Measurements from ENCODE around the gene ZC3H7A. TPM values are rescaled to one million over a fixed set of nuclear protein-coding genes. Genes with fewer than 3 reads are reported as not detected.

The ZC3H7A gene
- total and polyA plus RNA-seq, 9 of the 15 experiments (the other 6 are each of a cell fraction or from before 2014, with no cell fraction given), result 19.8 to 49.1 (median 28.2) TPM

DNA sequence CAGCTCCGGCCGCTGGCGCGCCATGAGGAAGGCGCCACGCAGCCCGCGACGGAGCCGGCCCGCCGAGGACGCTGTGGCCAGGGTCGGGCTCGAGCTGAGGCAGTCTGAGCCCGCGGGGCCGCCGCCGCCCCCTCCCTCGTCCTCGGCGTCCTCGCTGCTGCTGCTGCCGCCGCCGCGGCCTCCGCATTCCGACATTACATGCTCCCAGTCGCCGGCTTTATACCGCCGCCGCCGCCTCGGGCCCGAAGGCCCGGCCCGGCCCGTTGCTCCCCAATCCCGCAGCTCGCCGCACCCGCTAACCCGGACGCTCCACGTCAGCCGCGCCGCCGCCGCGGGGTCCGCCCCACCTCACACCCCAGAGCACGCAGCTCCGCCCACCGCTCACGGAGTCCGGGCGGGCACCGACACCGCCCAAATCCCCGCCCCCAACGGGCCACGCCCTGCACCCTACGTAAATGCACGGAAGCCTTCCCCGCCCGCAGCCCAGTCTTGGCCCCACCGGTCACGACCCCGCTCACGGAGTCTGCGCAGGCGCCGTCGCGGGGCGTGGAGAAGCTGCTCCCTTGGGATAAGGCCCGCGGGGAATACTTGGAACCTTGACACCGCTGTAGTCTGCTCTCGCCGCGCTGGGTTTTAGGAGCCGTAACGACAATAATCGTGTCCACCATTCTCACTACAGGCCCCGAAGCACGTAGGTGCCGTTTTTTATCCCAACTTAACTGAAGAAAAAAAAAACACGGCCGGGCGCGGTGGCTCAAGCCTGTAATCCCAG lies 54.3 kb downstream of the ZC3H7A start, which contains the start of gene TXNDC11 (continued):
- TF ChIP-seq, protein P1, sequence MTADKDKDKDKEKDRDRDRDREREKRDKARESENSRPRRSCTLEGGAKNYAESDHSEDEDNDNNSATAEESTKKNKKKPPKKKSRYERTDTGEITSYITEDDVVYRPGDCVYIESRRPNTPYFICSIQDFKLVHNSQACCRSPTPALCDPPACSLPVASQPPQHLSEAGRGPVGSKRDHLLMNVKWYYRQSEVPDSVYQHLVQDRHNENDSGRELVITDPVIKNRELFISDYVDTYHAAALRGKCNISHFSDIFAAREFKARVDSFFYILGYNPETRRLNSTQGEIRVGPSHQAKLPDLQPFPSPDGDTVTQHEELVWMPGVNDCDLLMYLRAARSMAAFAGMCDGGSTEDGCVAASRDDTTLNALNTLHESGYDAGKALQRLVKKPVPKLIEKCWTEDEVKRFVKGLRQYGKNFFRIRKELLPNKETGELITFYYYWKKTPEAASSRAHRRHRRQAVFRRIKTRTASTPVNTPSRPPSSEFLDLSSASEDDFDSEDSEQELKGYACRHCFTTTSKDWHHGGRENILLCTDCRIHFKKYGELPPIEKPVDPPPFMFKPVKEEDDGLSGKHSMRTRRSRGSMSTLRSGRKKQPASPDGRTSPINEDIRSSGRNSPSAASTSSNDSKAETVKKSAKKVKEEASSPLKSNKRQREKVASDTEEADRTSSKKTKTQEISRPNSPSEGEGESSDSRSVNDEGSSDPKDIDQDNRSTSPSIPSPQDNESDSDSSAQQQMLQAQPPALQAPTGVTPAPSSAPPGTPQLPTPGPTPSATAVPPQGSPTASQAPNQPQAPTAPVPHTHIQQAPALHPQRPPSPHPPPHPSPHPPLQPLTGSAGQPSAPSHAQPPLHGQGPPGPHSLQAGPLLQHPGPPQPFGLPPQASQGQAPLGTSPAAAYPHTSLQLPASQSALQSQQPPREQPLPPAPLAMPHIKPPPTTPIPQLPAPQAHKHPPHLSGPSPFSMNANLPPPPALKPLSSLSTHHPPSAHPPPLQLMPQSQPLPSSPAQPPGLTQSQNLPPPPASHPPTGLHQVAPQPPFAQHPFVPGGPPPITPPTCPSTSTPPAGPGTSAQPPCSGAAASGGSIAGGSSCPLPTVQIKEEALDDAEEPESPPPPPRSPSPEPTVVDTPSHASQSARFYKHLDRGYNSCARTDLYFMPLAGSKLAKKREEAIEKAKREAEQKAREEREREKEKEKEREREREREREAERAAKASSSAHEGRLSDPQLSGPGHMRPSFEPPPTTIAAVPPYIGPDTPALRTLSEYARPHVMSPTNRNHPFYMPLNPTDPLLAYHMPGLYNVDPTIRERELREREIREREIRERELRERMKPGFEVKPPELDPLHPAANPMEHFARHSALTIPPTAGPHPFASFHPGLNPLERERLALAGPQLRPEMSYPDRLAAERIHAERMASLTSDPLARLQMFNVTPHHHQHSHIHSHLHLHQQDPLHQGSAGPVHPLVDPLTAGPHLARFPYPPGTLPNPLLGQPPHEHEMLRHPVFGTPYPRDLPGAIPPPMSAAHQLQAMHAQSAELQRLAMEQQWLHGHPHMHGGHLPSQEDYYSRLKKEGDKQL (CRISPR knock-in tag; IDR thresholded peaks at IDR 0.05; ENCODE audit: borderline replicate concordance), result no peak
- TF ChIP-seq ZNF165 (CRISPR knock-in tag; IDR thresholded peaks at IDR 0.05; ENCODE audit: borderline replicate concordance) (no peak), ZNF75A (CRISPR knock-in tag; IDR thresholded peaks at IDR 0.05) (no peak), EZH2 (IDR thresholded peaks at IDR 0.05; ENCODE audit: borderline replicate concordance, low read depth, low read length) (no peak), SRF (CRISPR knock-in tag; IDR thresholded peaks at IDR 0.05) (peak in 1 of 2 experiments; percentile 69; a peak in 2 of 4 replicates), CHD4 (IDR thresholded peaks at IDR 0.05; ENCODE audit: insufficient read depth, insufficient replicate concordance, low read depth, low read length, poor library complexity, severe bottlenecking) (no peak), KDM4B (IDR thresholded peaks at IDR 0.05; ENCODE audit: borderline replicate concordance in 2 of 2, low read depth in 1 of 2) (no peak; a peak in 1 of 4 replicates), ZBTB8A (IDR thresholded peaks at IDR 0.05; ENCODE audit: partially characterized antibody) (no peak), BMI1 (IDR thresholded peaks at IDR 0.05; ENCODE audit: low read length) (no peak)
- TF ChIP-seq, protein P2, sequence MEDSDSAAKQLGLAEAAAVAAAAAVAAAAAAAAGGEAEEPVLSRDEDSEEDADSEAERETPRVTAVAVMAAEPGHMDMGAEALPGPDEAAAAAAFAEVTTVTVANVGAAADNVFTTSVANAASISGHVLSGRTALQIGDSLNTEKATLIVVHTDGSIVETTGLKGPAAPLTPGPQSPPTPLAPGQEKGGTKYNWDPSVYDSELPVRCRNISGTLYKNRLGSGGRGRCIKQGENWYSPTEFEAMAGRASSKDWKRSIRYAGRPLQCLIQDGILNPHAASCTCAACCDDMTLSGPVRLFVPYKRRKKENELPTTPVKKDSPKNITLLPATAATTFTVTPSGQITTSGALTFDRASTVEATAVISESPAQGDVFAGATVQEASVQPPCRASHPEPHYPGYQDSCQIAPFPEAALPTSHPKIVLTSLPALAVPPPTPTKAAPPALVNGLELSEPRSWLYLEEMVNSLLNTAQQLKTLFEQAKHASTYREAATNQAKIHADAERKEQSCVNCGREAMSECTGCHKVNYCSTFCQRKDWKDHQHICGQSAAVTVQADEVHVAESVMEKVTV (CRISPR knock-in tag; IDR thresholded peaks at IDR 0.05), result no peak
- TF ChIP-seq, protein P3, sequence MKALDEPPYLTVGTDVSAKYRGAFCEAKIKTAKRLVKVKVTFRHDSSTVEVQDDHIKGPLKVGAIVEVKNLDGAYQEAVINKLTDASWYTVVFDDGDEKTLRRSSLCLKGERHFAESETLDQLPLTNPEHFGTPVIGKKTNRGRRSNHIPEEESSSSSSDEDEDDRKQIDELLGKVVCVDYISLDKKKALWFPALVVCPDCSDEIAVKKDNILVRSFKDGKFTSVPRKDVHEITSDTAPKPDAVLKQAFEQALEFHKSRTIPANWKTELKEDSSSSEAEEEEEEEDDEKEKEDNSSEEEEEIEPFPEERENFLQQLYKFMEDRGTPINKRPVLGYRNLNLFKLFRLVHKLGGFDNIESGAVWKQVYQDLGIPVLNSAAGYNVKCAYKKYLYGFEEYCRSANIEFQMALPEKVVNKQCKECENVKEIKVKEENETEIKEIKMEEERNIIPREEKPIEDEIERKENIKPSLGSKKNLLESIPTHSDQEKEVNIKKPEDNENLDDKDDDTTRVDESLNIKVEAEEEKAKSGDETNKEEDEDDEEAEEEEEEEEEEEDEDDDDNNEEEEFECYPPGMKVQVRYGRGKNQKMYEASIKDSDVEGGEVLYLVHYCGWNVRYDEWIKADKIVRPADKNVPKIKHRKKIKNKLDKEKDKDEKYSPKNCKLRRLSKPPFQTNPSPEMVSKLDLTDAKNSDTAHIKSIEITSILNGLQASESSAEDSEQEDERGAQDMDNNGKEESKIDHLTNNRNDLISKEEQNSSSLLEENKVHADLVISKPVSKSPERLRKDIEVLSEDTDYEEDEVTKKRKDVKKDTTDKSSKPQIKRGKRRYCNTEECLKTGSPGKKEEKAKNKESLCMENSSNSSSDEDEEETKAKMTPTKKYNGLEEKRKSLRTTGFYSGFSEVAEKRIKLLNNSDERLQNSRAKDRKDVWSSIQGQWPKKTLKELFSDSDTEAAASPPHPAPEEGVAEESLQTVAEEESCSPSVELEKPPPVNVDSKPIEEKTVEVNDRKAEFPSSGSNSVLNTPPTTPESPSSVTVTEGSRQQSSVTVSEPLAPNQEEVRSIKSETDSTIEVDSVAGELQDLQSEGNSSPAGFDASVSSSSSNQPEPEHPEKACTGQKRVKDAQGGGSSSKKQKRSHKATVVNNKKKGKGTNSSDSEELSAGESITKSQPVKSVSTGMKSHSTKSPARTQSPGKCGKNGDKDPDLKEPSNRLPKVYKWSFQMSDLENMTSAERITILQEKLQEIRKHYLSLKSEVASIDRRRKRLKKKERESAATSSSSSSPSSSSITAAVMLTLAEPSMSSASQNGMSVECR (CRISPR knock-in tag; IDR thresholded peaks at IDR 0.05), result 0 out of 2 replicates have a peak, but pooled peaks have one; percentile 52
- TF ChIP-seq, protein P4, sequence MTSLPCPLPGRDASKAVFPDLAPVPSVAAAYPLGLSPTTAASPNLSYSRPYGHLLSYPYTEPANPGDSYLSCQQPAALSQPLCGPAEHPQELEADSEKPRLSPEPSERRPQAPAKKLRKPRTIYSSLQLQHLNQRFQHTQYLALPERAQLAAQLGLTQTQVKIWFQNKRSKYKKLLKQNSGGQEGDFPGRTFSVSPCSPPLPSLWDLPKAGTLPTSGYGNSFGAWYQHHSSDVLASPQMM (CRISPR knock-in tag; IDR thresholded peaks at IDR 0.05), result no peak
- TF ChIP-seq, protein P5, sequence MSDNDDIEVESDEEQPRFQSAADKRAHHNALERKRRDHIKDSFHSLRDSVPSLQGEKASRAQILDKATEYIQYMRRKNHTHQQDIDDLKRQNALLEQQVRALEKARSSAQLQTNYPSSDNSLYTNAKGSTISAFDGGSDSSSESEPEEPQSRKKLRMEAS (CRISPR knock-in tag; IDR thresholded peaks at IDR 0.05), result no peak; the same call in 1 of the 2 replicates
